GM21529 (cell line): ENCODE data around the gene BPIFA3.
"Not testable (repeated sequence)": the region's sequence is repeated elsewhere in the genome, so short reads cannot be mapped to it uniquely, and the experiment has no call there.

Experiments
- ATAC-seq: cut with Tn5 transposase; IDR thresholded peaks from one replicate; pipeline ENCODE4 v1.9.1; 2021; ENCODE audit not compliant: unreplicated experiment

Gene BPIFA3

GRCh38 chr20:33217052-33217451, at the start of gene BPIFA3:
Gene BPIFA3, plus strand, starts transcription at chr20:33217352. Its CDS starts 185 bp downstream, at chr20:33217537.
- no peak for ATAC-seq

DNA sequence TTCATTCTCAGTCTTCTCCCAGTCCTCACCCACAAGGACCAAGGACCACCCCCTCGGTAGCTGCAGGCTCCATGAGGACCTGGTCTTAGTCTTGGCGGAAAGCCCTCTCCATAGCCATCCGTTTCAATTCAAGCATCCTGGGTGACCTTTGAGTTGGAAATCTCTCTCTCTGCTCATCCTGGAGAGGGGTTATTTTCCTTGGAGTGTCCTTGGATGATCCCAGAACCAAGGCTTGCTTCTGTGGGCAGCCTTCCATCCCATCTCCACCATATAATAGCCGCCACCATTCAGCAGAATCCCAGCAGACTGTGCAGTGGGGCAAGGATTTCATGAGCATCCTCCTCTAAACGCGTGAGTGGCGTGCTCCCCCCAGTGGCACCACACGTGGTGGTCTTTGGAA, 49.3 kb upstream of the BPIFA3 start, which contains the start of gene BPIFA2:
TSS of gene BPIFA2 (plus strand) at position 301 of the 400 bp plus-strand sequence. CDS start 987 bp downstream, outside the sequence.
- ATAC-seq = no peak

DNA sequence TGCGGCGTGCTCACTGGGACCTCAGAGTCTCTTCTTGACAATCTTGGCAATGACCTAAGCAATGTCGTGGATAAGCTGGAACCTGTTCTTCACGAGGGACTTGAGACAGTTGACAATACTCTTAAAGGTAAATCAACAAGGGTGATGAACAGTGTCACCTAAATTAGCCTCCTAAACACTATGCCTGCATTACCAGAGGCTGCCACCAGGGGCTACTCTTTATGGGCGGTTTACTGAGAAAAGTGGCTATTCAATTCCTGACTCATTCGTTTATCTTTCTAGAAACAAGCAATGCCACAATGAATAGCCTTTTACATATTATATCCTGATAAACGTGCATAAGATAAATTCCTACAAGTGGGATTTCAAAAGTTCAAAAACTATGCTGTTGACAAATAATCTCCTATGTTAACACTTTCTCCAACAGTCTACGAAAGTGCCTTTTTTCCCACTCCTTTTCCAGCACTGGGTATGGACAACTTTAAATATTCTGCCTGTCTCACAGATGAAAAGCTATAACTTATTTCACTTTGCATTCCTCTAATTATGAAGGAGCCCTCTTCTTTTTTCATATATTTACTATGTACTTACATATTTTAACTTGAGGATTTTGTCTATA, 47.9 kb upstream of the BPIFA3 start:
- ATAC-seq = no peak

DNA sequence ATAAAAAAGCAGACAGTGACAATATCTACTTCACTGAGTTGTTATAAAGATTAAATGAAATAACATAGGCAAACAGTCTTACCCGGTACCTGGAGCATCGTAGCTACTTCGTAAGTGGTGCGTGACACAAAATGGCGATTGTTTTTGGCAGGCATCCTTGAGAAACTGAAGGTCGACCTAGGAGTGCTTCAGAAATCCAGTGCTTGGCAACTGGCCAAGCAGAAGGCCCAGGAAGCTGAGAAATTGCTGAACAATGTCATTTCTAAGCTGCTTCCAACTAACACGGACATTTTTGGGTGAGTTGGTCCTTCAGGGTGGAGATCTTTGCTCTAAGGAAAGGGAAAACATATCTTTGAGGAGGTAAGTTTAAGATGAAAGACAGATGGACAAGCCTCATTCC, 44.4 kb upstream of the BPIFA3 start:
- ATAC-seq = no peak

DNA sequence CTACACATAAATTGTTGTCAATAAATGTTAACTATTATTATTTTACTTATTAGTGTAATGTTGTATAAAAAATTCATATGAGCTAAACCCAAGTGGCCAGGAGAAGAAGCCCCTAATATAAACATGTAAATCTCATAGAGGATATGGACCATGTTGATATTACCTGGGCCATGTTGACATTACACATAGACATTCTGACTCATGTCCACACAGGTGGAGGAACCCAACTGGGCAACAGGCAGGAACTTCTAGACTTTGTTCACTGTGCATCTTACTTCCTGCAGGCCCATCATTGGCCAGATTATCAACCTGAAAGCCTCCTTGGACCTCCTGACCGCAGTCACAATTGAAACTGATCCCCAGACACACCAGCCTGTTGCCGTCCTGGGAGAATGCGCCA, 42.0 kb upstream of the BPIFA3 start:
- ATAC-seq = no peak

DNA sequence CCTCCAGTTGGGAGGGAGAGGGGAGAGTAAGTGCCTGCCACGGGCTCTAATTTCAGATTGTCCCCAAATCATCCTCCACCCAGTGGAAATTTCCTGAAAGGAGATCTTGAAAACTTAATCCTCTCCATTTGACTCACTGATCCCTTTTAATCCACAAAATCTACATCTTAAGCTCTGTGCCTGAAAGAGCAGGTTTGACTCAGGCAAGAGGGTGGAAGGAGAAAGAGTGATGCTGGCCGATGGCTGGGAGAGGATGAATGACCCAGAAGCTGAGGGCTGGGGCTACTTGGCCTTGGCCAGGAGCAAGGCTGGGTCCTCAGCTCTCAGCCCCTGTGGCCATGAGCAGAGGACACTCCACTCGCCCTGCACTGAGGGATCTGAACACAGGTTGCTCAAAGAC, 41.1 kb upstream of the BPIFA3 start:
- ATAC-seq = no peak

DNA sequence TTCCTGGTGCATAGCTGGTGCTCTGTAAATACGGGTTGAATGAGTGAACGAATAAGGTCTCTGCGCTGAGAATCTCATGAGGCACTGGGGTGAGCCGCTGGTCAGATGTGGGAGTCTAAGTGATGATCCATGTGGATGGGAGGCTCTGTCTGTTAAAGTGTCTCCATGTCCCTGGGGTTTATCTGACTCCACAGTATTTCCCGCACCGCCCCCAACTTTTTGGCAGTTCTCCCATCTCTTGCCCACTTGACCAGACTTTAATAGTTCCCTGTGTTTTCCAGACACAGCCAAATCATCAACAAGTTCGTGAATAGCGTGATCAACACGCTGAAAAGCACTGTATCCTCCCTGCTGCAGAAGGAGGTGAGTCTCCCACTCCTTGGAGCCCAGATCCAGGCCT, 39.3 kb upstream of the BPIFA3 start:
- ATAC-seq = no peak

GRCh38 chr20:33178726-33179125, 38.4 kb upstream of the BPIFA3 start:
- ATAC-seq = no peak

GRCh38 chr20:33180169-33180568, 37.0 kb upstream of the BPIFA3 start:
- ATAC-seq = no peak

DNA sequence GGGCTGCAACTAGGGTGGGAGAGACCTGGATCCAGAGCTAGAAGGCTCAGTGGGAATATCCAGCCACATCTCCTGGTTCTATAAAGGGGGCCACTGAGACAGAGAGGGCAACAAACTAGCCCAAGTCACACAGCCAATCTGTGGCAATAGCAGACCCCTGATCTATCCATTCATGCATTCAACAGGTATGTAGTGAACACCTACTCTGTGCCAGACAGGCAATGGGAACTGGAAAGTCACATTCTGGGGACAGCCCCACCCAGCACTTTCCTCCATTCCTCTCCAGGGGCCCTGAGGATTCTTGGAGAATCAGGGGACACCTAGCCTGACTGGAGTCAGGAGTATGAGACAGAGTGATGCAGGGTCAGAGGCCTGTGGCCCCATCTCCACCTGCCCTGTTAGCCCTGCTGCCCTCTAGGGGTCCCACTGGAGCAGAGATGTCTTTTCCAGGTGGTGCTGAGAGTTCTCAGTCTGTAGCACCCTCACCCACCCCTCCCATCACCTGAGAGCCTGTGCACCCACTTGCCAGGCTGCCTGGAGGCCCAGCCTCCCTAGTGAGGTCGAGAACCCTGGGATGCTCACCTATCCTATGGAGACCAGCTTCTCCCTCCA, 35.6 kb upstream of the BPIFA3 start:
- no peak for ATAC-seq

- ATAC-seq = no peak
Measured at GRCh38 chr20:33183312-33183711, 33.8 kb upstream of the BPIFA3 start.

DNA sequence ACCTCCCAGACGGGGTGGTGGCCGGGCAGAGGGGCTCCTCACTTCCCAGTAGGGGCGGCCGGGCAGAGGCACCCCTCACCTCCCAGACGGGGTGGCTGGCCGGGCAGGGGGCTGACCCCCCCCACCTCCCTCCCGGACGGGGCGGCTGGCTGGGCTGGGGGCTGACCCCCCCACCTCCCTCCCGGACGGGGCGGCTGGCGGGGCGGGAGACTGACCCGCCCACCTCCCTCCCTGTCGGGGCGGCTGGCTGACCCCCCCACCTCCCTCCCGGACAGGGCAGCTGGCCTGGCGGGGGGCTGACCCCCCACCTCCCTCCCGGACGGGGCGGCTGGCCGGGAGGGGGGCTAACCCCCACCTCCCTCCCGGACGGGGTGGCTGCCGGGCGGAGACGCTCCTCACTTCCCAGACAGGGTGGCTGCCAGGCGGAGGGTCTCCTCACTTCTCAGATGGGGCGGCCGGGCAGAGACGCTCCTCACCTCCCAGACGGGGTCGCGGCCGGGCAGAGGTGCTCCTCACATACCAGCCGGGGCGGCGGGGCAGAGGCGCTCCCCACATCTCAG, 32.0 kb upstream of the BPIFA3 start:
- not testable (repeated sequence) for ATAC-seq

DNA sequence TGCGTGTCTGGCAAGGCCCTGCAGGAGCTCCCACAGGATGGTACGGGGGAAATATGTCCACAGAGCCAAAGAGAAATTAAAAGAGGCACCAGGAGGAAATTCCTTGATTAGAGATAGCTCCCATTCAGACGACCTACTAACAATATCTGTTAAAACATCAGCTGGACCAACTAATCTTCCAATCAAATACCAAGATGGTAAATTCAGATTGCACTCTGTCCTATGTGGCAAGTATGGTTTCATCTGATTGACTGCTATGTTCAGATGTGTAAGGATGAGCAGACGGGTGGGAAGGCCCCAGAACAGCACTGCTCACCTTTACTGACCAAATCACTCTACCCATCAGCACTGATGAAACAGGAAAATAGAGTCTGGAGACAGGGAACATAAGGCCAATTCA, 29.7 kb upstream of the BPIFA3 start:
- ATAC-seq = no peak

DNA sequence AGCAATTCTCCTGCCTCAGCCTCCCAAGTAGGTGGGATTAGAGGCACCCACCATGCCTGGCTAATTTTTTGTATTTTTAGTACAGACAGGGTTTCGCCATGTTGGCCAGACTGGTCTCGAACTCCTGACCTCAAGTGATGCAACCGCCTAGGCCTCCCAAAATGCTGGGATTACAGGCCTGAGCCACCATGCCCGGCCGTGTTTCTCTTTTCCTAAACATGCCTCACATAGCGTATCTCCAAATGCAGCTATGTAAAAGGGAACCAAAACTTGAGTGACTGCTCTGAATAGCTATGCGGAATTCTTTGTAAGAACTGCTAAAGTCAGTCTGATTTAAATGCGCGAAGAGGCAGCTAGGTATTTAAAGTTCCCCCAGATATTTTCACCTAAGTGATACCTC, 28.7 kb upstream of the BPIFA3 start:
- ATAC-seq = no peak

- no peak for ATAC-seq
Measured at GRCh38 chr20:33191484-33191883, 25.7 kb upstream of the BPIFA3 start.

DNA sequence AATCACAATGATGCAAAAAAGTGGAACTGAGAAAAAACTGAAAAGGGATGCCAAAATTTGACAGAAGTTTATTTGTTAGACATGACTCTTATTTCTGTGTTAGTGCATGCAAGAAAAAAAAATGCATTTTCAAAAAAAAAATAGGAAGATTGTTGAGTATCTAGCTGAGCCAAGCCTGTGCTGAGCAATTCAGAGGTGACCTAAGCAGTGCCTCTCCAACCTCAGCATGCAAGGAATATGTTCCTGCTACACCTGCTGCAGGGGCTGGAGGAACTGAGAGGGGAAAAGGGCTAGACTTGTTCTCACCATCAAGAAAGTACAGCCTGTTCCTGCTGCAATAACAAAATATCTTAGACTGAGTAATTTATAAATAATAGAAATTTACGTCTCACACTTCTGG, 25.2 kb upstream of the BPIFA3 start:
- ATAC-seq = no peak

DNA sequence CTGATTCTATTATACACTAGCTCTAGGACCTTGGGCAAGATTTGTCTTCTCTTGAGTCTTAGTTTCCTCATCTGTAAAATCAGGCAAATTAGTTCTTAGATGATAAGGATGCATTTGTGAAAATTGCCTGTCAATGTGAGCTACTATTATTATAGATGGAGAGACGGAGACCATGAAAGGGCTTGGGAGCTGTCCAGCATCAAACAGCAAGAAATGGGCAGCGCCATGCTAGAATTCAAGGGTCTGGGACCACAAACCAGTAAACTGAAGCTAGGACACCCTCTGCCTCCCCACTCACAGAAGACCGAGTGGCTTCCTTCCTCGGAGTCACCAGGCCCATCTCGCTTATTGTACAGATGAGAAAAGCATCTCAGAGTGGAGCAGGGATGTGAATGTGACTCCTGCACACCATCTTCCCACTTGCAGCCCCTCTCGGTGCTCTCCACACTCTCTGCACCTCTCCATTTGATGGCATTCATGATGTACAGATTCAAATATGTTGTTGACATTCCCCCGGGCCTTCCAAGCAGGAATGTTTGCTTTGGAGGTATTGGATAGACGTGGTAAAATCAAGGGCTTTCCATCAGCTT, 24.1 kb upstream of the BPIFA3 start:
- ATAC-seq = no peak

GRCh38 chr20:33199026-33199425, 18.1 kb upstream of the BPIFA3 start:
- no peak for ATAC-seq

DNA sequence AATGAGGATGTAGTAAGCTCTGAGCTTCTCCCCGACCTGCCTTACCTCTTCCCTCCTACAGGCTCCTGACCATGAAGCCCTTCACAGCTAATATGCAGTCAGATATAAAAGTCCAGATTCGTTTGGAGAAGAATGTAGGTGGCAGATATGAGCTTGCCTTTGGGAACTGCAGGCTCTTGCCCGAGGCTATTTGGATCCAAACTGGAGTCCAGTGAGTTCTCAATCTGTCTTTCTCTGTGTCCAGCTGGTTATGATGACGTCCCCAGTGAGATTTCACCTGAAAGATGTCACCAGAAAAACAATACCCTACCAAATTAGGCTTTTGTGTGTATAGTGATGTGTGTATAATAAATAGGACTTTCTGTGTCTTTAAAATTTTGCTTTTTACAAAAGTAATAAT, 14.7 kb upstream of the BPIFA3 start:
- ATAC-seq = no peak

GRCh38 chr20:33203444-33203843, 13.7 kb upstream of the BPIFA3 start:
- no peak for ATAC-seq

DNA sequence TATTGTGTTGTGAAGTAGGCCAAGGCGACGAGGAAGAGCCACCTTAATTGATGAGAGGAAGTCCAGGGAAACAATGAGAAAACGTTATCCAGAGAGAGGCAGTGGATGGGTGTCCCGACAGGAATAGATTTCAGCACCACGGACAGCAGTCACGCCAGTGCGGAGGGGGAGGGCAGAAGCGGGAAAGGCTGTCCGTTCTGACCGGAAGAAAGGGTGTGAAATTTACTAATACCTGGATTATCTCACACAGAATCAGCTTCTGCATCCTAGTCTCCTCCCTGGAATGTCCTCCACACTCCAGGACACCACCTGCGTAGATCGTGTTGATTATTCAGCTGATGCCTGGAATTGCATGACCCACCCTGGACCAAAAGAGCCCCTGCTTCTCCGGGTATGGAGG, 7.4 kb upstream of the BPIFA3 start:
- ATAC-seq = no peak

GRCh38 chr20:33210371-33210770, 6.8 kb upstream of the BPIFA3 start:
- ATAC-seq = no peak
